RWPE1 (cell line): ENCODE measurements around the gene HOXB9.
A peak's percentile ranks its signal among the peaks of the same experiment; 100 is the strongest.

Experiments
- CTCF ChIA-PET: fragments of 350-600 bp; sonication (Branson Sonifier 250); formaldehyde crosslinking; extraction: SDS; loops from one replicate; lab custom pipeline; 2021; lab: Yijun Ruan, JAX
- POLR2A ChIA-PET: fragments of 400-600 bp; formaldehyde crosslinking; extraction: SDS; loops from one replicate; lab custom pipeline; 2020; ENCODE audit warnings: antibody characterized with exemption; ENCODE audit not compliant: low non-redundant PET; lab: Yijun Ruan, JAX
- DNase-seq: peaks from one replicate; pipeline ENCODE4 v3.0.0; 2012; ENCODE audit warnings: low spot score
- H3K27ac ChIP-seq: fragments of 450-650 bp; 2 replicates; pipeline ENCODE4 v1.5.1; 2017
- TF ChIP-seq, protein P1 (sequence below): fragments of 450-650 bp; conservative IDR thresholded peaks from 2 replicates; pipeline ENCODE4 v1.5.1; 2017; ENCODE audit warnings: low read depth, mild to moderate bottlenecking

Gene HOXB9

DNA sequence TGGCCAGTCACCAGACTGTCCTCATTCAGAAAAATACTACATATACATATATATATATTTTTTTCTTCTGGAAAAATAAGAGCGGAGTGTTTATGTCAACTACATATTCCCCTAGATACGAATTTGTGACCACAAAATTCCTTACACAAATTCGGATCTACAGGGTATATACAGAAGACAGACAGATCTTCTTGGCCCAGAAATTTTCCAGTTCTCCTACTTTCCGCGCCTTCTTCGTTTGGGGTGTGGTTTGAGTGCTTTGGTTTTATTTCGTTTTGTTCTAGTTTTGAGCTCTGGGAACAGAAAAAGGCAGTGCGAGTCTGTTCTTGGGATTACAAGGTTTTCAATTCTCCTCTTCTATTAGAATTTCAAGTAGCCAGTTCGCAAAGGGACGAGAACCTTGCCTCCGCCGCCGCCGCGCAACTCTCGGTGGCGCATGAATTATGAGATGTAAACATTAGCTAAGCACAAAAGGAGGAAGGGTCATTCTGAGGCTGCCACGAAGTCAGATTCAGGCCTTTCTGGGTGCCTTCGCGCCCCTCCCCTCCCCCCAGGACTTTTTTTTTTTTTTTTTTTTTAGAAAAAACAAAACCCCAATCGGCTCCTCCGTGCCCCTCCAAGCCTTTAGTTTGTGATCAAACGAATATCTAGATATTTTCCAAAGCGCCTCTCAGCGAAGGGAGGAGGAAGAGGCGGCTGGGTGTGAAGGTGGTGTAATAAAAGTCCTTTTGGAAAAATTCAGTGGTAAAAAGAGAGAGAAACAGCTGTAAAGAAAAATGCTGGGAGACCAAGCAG is 46.2 kb downstream of the HOXB9 start:
- CTCF ChIA-PET: no interaction called here
- POLR2A ChIA-PET: no interaction called here
- DNase-seq: no peak
- H3K27ac ChIP-seq: no peak overlapping the region
- TF ChIP-seq, protein P1, sequence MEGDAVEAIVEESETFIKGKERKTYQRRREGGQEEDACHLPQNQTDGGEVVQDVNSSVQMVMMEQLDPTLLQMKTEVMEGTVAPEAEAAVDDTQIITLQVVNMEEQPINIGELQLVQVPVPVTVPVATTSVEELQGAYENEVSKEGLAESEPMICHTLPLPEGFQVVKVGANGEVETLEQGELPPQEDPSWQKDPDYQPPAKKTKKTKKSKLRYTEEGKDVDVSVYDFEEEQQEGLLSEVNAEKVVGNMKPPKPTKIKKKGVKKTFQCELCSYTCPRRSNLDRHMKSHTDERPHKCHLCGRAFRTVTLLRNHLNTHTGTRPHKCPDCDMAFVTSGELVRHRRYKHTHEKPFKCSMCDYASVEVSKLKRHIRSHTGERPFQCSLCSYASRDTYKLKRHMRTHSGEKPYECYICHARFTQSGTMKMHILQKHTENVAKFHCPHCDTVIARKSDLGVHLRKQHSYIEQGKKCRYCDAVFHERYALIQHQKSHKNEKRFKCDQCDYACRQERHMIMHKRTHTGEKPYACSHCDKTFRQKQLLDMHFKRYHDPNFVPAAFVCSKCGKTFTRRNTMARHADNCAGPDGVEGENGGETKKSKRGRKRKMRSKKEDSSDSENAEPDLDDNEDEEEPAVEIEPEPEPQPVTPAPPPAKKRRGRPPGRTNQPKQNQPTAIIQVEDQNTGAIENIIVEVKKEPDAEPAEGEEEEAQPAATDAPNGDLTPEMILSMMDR: no peak

DNA sequence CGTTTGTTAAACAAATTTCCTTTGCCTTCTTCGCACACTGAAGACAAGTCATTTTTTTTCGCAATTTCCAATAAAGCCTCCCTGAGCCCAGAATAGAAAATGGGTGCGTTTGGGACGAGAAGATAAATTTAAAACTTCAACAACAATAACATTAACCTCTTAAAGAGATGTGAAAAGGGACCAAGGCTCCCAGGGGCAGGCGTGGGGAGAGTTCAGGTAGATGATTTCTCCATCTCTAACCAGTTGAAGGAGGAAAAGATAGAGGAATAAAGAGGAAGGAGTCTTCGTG is 46.7 kb downstream of the HOXB9 start:
- POLR2A ChIA-PET: no interaction called here

DNA sequence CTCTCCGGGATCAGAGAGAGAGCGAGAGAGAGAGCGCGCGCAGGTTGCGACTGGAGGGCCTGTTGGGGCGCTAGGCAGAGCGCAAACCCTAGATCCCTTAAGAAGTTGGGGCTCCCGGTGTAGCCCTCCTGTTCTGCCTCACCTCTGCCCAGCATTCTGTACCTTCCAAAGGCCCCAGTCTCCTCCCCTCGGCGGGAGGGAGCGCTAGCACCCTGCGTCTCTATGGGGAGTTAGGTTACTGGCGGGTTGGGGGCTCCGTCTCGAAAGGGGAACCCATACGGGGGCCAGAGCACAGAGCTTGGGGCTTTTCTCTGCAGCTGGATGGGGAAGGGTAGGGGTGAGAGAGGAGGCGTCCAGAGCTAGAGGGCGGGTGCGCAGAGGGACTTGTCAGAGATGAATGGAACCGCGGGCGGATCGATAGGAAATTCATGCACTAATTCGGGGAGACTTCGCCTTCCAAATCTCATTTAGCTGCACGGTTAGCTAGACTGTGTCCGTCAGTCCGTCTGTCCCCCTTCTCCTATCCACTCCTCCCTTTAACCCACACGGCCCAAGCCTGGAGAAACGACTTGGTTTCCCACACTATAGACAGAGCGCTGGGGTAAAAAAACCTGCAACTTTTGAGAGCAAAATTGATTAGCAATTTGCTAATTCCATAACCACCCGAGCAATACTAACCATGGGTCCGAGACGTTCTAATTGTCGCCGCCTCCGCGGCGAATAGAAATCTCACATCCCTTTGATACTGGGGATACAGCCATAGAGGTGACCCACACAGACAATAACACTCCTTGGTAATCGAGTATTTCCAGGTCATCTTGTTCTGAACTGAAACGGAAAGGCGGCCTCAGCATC is 47.3 kb downstream of the HOXB9 start:
- ChIA-PET CTCF (interaction anchor here (0.6 kb wide), 1 partner anchor 8 kb away, joined by 7 read pairs; no protein-coding TSS in a partner anchor), POLR2A (no interaction called here)
- H3K27ac ChIP-seq: peak overlapping the region; percentile 74
- TF ChIP-seq, protein P1: no peak
- no peak for DNase-seq

More for the DNA sequence above, 46.7 kb downstream of the HOXB9 start:
- TF ChIP-seq, protein P1: no peak
- DNase-seq: no peak
- CTCF ChIA-PET: interaction anchor here (0.6 kb wide), 1 partner anchor 7 kb away, joined by 7 read pairs; no protein-coding TSS in a partner anchor
- H3K27ac ChIP-seq: no peak overlapping the region

DNA sequence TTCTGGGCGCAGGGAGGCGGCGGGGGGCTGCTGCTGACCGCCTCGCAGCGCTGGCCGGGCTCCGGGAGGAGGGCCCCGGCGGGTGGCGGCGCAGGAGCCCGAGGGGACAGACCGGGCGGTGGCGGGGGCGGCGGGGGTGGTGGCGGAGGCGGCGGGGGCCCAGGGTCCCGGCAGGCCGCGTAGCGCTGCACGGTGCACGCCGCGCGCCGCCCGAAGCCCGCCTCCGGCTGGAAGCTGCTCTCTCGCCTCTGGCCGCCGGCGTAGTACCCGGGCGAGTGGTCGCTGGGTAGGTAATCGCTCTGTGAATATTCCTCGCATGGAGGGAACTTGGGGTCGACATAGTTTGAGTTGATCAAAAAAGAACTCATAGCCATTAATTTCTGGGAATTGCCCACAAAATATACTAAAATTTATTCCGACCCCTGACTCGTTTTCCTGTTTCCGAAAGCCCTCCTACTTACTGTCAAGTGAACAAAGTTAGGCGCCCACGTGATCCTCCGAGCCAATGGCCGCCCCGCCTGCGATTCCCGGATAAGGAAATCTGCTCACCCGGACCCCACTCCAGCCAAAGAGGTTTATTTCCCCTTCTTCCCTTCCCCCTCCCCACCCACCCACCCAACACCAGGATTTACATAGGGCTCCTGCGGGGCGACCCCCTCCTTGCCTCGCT is 48.1 kb downstream of the HOXB9 start, which contains the start of gene HOXB4:
HOXB4 (minus strand) TSS at position 405 of the 670 bp plus-strand sequence; CDS start at position 374, 31 bp downstream.
- POLR2A ChIA-PET: no interaction called here
- DNase-seq: peak; percentile 71
- TF ChIP-seq, protein P1: no peak
- peak within 1 kb of the TSS; percentile 74 for H3K27ac ChIP-seq
- CTCF ChIA-PET: interaction anchor here (0.6 kb wide), 1 partner anchor 86 kb away, joined by 3 read pairs; no protein-coding TSS in a partner anchor

DNA sequence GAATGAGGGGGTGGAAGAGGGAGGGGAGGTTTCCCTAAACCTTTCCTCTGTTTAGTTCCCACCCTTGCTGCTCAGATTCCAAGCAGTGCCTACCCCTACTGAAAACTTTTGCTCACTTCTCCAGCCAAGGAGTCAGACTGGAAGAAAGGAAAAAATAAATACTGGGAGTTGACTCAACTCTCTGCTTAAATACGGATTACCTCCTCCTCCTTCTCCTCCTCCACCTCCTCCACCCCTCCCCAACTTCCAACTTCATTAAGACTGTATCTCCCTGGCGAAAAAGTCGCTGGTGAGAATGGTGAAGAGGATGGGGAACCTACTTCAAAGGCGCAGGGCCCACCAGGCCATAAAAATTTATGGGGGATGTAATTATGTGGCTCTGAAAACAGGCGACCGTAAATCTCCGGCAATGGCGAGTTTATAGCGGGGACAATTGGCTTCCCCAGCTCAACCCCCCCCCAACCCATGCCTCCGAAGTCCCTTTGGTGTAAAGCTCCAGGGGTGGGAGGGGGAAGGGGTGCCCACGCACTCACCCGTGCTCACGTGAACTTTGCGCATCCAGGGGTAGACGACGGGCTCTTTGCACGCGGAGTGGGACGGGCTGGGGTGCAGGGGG is 48.7 kb downstream of the HOXB9 start:
- peak overlapping the region; percentile 74 for H3K27ac ChIP-seq
- ChIA-PET POLR2A (no interaction called here), CTCF (interaction anchor here (0.6 to 0.7 kb wide), 2 partner anchors 85 to 178 kb away, joined by 3 read pairs; no protein-coding TSS in a partner anchor)
- no peak for DNase-seq
- TF ChIP-seq, protein P1: no peak
